SK-N-SH treated with all-trans-retinoic acid at 6 μM for 48 hours (cell line): ENCODE data around the gene SNRPA1.

Source experiments
- ARNTL ChIP-seq: fragments of 450-650 bp; formaldehyde crosslinking; IDR thresholded peaks from 2 replicates; pipeline ENCODE4 v1.5.0; 2020; ENCODE audit warnings: low read depth, mild to moderate bottlenecking, moderate library complexity, borderline replicate concordance
- CREB5 ChIP-seq: fragments of 250-450 bp; sonication (Bioruptor Pico); IDR thresholded peaks from 2 replicates; pipeline ENCODE4 v1.5.1; 2020; ENCODE audit warnings: low read depth, mild to moderate bottlenecking, moderate library complexity
- CSRNP3 ChIP-seq: fragments of 250-450 bp; sonication (Bioruptor Pico); IDR thresholded peaks from 2 replicates; pipeline ENCODE4 v1.5.1; 2021; ENCODE audit warnings: mild to moderate bottlenecking, moderate library complexity
- ESRRG ChIP-seq: fragments of 250-450 bp; sonication (Bioruptor Pico); IDR thresholded peaks from 2 replicates; pipeline ENCODE4 v1.6.1; 2021; ENCODE audit warnings: mild to moderate bottlenecking
- OSR1 ChIP-seq: fragments of 250-450 bp; sonication (Bioruptor Pico); IDR thresholded peaks from 2 replicates; pipeline ENCODE4 v1.8.0; 2022; ENCODE audit warnings: moderate library complexity, mild to moderate bottlenecking, inconsistent platforms
- PATZ1 ChIP-seq: fragments of 250-450 bp; sonication (Bioruptor Pico); IDR thresholded peaks from 2 replicates; pipeline ENCODE4 v1.8.0; 2020; ENCODE audit warnings: mild to moderate bottlenecking, moderate library complexity, borderline replicate concordance
- PPARA ChIP-seq: fragments of 250-450 bp; sonication (Bioruptor Pico); IDR thresholded peaks from 2 replicates; pipeline ENCODE4 v1.5.0; 2020; ENCODE audit warnings: mild to moderate bottlenecking, borderline replicate concordance
- RARB ChIP-seq: fragments of 250-450 bp; sonication (Bioruptor Pico); IDR thresholded peaks from 2 replicates; pipeline ENCODE4 v1.8.0; 2021; ENCODE audit warnings: mild to moderate bottlenecking, moderate library complexity
- TOX ChIP-seq: fragments of 250-450 bp; sonication (Bioruptor Pico); IDR thresholded peaks from 2 replicates; pipeline ENCODE4 v1.8.0; 2021; ENCODE audit warnings: mild to moderate bottlenecking, moderate library complexity, borderline replicate concordance
- ZC3H10 ChIP-seq: fragments of 250-450 bp; sonication (Bioruptor Pico); IDR thresholded peaks from 2 replicates; pipeline ENCODE4 v1.5.1; 2021; ENCODE audit warnings: mild to moderate bottlenecking, moderate library complexity
- ZFP3 ChIP-seq: fragments of 250-450 bp; sonication (Bioruptor Pico); IDR thresholded peaks from 2 replicates; pipeline ENCODE4 v1.5.0; 2020; ENCODE audit warnings: mild to moderate bottlenecking, moderate library complexity
- ZNF565 ChIP-seq: fragments of 450-650 bp; formaldehyde crosslinking; conservative IDR thresholded peaks from 2 replicates; pipeline ENCODE4 v1.5.0; 2020; ENCODE audit warnings: low read depth, mild to moderate bottlenecking, moderate library complexity
- ZNF70 ChIP-seq: fragments of 450-650 bp; formaldehyde crosslinking; IDR thresholded peaks from 2 replicates; pipeline ENCODE4 v1.5.0; 2020; ENCODE audit warnings: mild to moderate bottlenecking, moderate library complexity

GRCh38 chr15:101322016-101322695 is 27.1 kb upstream of the SNRPA1 start:
- TF ChIP-seq CREB5: no peak
- no peak for TF ChIP-seq RARB (CRISPR knock-in tag)
- no peak for TF ChIP-seq ARNTL (CRISPR knock-in tag)
- TF ChIP-seq PPARA (CRISPR knock-in tag): no peak
- no peak for TF ChIP-seq ZNF565 (CRISPR knock-in tag)
- TF ChIP-seq CSRNP3 (CRISPR knock-in tag): no peak
- TF ChIP-seq TOX (CRISPR knock-in tag): no peak
- no peak for TF ChIP-seq ZNF70
- no peak for TF ChIP-seq PATZ1
- no peak for TF ChIP-seq ZFP3 (CRISPR knock-in tag)
- no peak for TF ChIP-seq ESRRG (CRISPR knock-in tag)
- TF ChIP-seq ZC3H10 (CRISPR knock-in tag): no peak
- no peak for TF ChIP-seq OSR1 (CRISPR knock-in tag)
